Epithelial cell of esophagus (primary cell): ENCODE results near the gene CEP63.
A peak's percentile ranks its signal among the peaks of the same experiment; 100 is the strongest.

Experiments
- DNase-seq: peaks from one replicate; pipeline ENCODE4 v3.0.0; 2010; ENCODE audit warnings: low read depth
- H3K4me3 ChIP-seq: 2 replicates; pipeline ENCODE4 v1.5.1; 2011; ENCODE audit warnings: mild to moderate bottlenecking, low read length, control low read depth
- CTCF ChIP-seq: IDR thresholded peaks from 2 replicates; pipeline ENCODE4 v1.5.1; 2011; ENCODE audit warnings: low read depth, mild to moderate bottlenecking, low read length, control low read depth, inconsistent platforms; ENCODE audit not compliant: insufficient read depth; ENCODE audit errors: missing control alignments

The CEP63 gene

GRCh38 chr3:134458406-134458945 lies 27.4 kb upstream of the CEP63 start:
- no peak overlapping the region for H3K4me3 ChIP-seq
- no peak for TF ChIP-seq CTCF
- no peak for DNase-seq

- TF ChIP-seq CTCF: no peak
- no peak for DNase-seq
Measured at GRCh38 chr3:134459562-134459961, 26.3 kb upstream of the CEP63 start.

GRCh38 chr3:134460965-134461364 lies 24.9 kb upstream of the CEP63 start:
- TF ChIP-seq CTCF: no peak
- H3K4me3 ChIP-seq: no peak overlapping the region
- peak; percentile 70 for DNase-seq

More at GRCh38 chr3:134459562-134459961, 26.3 kb upstream of the CEP63 start:
- H3K4me3 ChIP-seq: no peak overlapping the region

- DNase-seq: no peak
- no peak overlapping the region for H3K4me3 ChIP-seq
- no peak for TF ChIP-seq CTCF
Measured at GRCh38 chr3:134462331-134462941, 23.4 kb upstream of the CEP63 start.

- no peak overlapping the region for H3K4me3 ChIP-seq
- DNase-seq: no peak
Measured at GRCh38 chr3:134463676-134464063, 22.2 kb upstream of the CEP63 start.

GRCh38 chr3:134464064-134464688 lies 21.7 kb upstream of the CEP63 start:
- no peak overlapping the region for H3K4me3 ChIP-seq
- TF ChIP-seq CTCF: no peak
- DNase-seq: peak; percentile 54

More at GRCh38 chr3:134463676-134464063, 22.2 kb upstream of the CEP63 start:
- no peak for TF ChIP-seq CTCF
